ENCODE measurements around the gene SRRD. TPM values are rescaled to one million over a fixed set of nuclear protein-coding genes. Genes with fewer than 3 reads are reported as not detected.
A peak's percentile ranks its signal among the peaks of the same experiment; 100 is the strongest.

SRRD gene
- total and polyA plus RNA-seq, 2 of the 13 experiments (the other 11 are each of a cell fraction or from before 2014, with no cell fraction given), result 22.8 to 36.6 TPM

DNA sequence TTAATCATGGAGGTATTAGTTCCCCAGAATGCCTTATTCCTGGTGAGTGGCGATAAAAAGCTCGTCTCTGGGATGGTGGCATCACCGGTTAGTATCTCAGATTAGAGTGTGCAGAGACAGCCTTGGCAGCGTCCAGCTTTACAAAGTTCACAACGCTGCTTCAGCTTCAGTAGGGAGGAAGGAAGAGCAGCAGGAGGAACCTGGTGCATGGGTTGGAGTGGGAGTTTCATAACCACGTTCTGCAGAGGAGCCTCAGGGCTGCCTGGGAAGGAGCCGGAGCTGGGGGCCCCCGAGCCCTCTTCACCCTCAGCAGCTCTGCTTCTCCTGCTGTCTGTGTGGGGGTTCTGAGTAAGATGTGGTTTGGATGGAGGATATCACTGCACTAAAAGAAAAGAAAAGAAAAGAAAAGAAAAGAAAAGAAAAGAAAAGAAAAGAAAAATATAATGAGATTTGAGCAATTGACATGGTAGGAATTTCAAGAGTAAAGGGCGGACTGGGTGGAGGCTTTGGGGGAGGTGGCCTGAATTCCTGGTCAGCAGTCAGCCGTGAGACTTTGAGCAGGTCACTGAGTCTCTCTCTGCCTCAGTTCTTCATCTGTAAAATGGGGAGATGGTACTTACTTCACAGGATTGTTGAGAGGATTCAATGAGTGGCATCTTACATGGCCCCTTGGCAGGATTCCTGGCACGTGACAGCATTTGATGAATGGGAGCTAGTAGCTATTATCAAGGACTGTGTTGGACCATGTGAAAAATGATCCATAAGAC is 48.2 kb upstream of the SRRD start:
- FAIRE-seq, result no peak
- no peak for DNase-seq (ENCODE audit: low spot score)
- Histone ChIP-seq H4K20me1 (ENCODE audit: insufficient read depth, low read length) (no peaks in the 10 kb centered on the region), H3K4me2 (ENCODE audit: low read depth, low read length) (no peak overlapping the region), H3K27ac (ENCODE audit: extremely low read length, insufficient read depth, low read length) (no peak overlapping the region), H3K9ac (ENCODE audit: insufficient read depth, low read depth, low read length) (no peak overlapping the region), H3K4me1 (ENCODE audit: insufficient read depth, low read length) (no peaks in the 10 kb centered on the region), H3K9me3 (ENCODE audit: low read length) (no peaks in the 10 kb centered on the region), H3K36me3 (replicated peaks in 1 of 2; ENCODE audit: control insufficient read depth in 1 of 2, insufficient read depth in 2 of 2, low read length in 2 of 2) (no peaks in the 10 kb centered on the region), H3K27me3 (ENCODE audit: control insufficient read depth in 1 of 2, insufficient read depth in 2 of 2, low read length in 2 of 2) (peaks cover 5 to 62% of the 10 kb centered on the region in 2 experiments), H3K4me3 (replicated peaks in 1 of 3; ENCODE audit: insufficient read depth in 1 of 3, low read depth in 2 of 3, low read length in 3 of 3) (no peak overlapping the region), H2AFZ (ENCODE audit: low read length) (no peak overlapping the region), H3K79me2 (ENCODE audit: insufficient read depth, low read length) (no peaks in the 10 kb centered on the region)
- WGBS (ENCODE audit: low lambda C conversion rate), result 21% methylated on average over 11 of the region's 11 CpGs
- TF ChIP-seq TBX3 (IDR thresholded peaks at IDR 0.05; ENCODE audit: borderline replicate concordance) (no peak), ZNF629 (CRISPR knock-in tag; conservative IDR thresholded peaks at IDR 0.05) (peak; percentile 35; the same call in 1 of the 2 replicates)
- in situ Hi-C loops (cut with HindIII; ENCODE audit: extremely low pct_ligation_motif_present, low pct_unique_long_range_greater_than_20kb), result no loop called here
- POLR2A ChIA-PET, result no interaction called here
- intact Hi-C loops (cut with micrococcal nuclease; ENCODE audit: unreplicated experiment), result no loop called here
- BruUV-seq (replicated peaks), result no TSS peak
- no peak for ATAC-seq
- CTCF ChIA-PET (ENCODE audit: low intra/inter-chr PET ratio, low total read pairs), result no interaction called here

DNA sequence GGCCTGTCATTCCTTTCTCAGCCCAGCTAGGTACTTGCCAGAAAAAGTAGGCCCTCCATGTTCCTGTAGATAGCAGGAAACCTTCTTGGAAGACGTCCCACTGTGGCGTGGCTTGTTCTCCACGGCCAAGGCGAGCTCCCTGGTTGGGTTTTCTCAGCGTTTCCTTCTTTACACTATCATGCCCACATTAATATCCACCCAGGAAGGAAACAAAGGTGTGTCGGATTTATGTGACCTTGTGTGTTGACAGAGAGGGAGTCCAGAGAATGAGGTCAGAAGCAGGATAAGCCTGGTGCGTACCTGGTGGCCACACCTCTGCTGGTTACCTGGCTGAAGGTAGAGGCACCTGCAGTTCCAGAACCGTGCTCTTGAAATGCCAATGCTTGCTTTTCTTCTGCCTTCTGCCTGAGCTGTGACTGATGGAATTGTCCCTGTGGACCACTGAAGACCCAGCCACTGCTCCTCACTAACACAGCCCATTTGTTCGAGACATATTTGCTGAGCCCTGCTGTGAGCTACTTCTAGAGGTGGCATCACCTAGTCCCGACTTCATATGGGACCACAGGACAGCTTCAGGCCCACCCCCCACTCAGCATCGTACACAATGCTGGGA is 46.7 kb upstream of the SRRD start:
- ChIA-PET POLR2A (no interaction called here), CTCF (ENCODE audit: low intra/inter-chr PET ratio, low total read pairs) (no interaction called here)
- no peak overlapping the region for H3K27ac ChIP-seq (ENCODE audit: extremely low read length, insufficient read depth, low read length)
- H3K36me3 ChIP-seq (replicated peaks in 1 of 2; ENCODE audit: control insufficient read depth in 1 of 2, insufficient read depth in 2 of 2, low read length in 2 of 2), result no peaks in the 10 kb centered on the region
- FAIRE-seq (no peak), ATAC-seq (no peak), DNase-seq (ENCODE audit: low spot score) (no peak)
- no peaks in the 10 kb centered on the region for H3K4me1 ChIP-seq (ENCODE audit: insufficient read depth, low read length)
- in situ Hi-C loops (cut with HindIII; ENCODE audit: extremely low pct_ligation_motif_present, low pct_unique_long_range_greater_than_20kb) (no loop called here), intact Hi-C loops (cut with micrococcal nuclease; ENCODE audit: unreplicated experiment) (no loop called here)
- H4K20me1 ChIP-seq (ENCODE audit: insufficient read depth, low read length), result no peaks in the 10 kb centered on the region
- no peak overlapping the region for H2AFZ ChIP-seq (ENCODE audit: low read length)
- H3K9ac ChIP-seq (ENCODE audit: insufficient read depth, low read depth, low read length), result no peak overlapping the region
- no peak overlapping the region for H3K4me2 ChIP-seq (ENCODE audit: low read depth, low read length)
- no peaks in the 10 kb centered on the region for H3K9me3 ChIP-seq (ENCODE audit: low read length)
- no peaks in the 10 kb centered on the region for H3K79me2 ChIP-seq (ENCODE audit: insufficient read depth, low read length)
- WGBS (ENCODE audit: low lambda C conversion rate), result 0% methylated on average over 7 of the region's 11 CpGs
- H3K27me3 ChIP-seq (ENCODE audit: control insufficient read depth in 1 of 2, insufficient read depth in 2 of 2, low read length in 2 of 2), result peaks cover 5 to 50% of the 10 kb centered on the region in 2 experiments; a peak in 4 of 5 replicates
- no TSS peak for BruUV-seq (replicated peaks)
- no peak overlapping the region for H3K4me3 ChIP-seq (replicated peaks in 1 of 3; ENCODE audit: insufficient read depth in 1 of 3, low read depth in 2 of 3, low read length in 3 of 3)
- no peak for TF ChIP-seq CREM (IDR thresholded peaks at IDR 0.05)
- no peak for TF ChIP-seq CREM (CRISPR knock-in tag; IDR thresholded peaks at IDR 0.05)
- TF ChIP-seq SIX4 (CRISPR knock-in tag; IDR thresholded peaks at IDR 0.05), result no peak
- no peak for TF ChIP-seq KDM3A (CRISPR knock-in tag; IDR thresholded peaks at IDR 0.05; ENCODE audit: low read depth)
- TF ChIP-seq, protein P1, sequence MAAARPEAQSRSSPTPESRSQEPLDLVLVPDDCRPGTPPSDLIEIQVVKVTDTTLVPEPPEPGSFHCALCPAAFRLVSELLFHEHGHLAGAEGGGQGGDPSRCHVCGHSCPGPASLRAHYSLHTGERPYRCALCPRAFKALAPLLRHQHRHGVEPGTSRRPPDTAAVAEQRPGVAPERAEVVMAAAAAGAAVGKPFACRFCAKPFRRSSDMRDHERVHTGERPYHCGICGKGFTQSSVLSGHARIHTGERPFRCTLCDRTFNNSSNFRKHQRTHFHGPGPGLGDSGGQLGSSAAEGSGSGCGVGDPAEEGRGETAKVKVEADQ (CRISPR knock-in tag; IDR thresholded peaks at IDR 0.05; ENCODE audit: borderline replicate concordance), result no peak
- TF ChIP-seq, protein P2, sequence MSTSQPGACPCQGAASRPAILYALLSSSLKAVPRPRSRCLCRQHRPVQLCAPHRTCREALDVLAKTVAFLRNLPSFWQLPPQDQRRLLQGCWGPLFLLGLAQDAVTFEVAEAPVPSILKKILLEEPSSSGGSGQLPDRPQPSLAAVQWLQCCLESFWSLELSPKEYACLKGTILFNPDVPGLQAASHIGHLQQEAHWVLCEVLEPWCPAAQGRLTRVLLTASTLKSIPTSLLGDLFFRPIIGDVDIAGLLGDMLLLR (CRISPR knock-in tag; IDR thresholded peaks at IDR 0.05), result no peak
- no peak for TF ChIP-seq ERF (CRISPR knock-in tag; IDR thresholded peaks at IDR 0.05)
- TF ChIP-seq, protein P3, sequence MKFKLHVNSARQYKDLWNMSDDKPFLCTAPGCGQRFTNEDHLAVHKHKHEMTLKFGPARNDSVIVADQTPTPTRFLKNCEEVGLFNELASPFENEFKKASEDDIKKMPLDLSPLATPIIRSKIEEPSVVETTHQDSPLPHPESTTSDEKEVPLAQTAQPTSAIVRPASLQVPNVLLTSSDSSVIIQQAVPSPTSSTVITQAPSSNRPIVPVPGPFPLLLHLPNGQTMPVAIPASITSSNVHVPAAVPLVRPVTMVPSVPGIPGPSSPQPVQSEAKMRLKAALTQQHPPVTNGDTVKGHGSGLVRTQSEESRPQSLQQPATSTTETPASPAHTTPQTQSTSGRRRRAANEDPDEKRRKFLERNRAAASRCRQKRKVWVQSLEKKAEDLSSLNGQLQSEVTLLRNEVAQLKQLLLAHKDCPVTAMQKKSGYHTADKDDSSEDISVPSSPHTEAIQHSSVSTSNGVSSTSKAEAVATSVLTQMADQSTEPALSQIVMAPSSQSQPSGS (CRISPR knock-in tag; IDR thresholded peaks at IDR 0.05), result no peak
- TF ChIP-seq ZNF354B (CRISPR knock-in tag; IDR thresholded peaks at IDR 0.05), result no peak
- no peak for TF ChIP-seq SP2 (CRISPR knock-in tag; IDR thresholded peaks at IDR 0.05)
- no peak for TF ChIP-seq SIN3A (IDR thresholded peaks at IDR 0.05; ENCODE audit: borderline replicate concordance, low read depth, low read length)
- no peak for TF ChIP-seq ZNF878 (CRISPR knock-in tag; IDR thresholded peaks at IDR 0.05)
- TF ChIP-seq, protein P4, sequence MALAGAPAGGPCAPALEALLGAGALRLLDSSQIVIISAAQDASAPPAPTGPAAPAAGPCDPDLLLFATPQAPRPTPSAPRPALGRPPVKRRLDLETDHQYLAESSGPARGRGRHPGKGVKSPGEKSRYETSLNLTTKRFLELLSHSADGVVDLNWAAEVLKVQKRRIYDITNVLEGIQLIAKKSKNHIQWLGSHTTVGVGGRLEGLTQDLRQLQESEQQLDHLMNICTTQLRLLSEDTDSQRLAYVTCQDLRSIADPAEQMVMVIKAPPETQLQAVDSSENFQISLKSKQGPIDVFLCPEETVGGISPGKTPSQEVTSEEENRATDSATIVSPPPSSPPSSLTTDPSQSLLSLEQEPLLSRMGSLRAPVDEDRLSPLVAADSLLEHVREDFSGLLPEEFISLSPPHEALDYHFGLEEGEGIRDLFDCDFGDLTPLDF (CRISPR knock-in tag; IDR thresholded peaks at IDR 0.05), result no peak
